Neural cell (in vitro differentiated cells): Measurements from ENCODE around the gene ZDHHC1.

Source experiments
- CTCF ChIP-seq: fragments of 450-650 bp; IDR thresholded peaks from 2 replicates; pipeline ENCODE4 v1.5.1; 2014; ENCODE audit warnings: antibody characterized with exemption, mild to moderate bottlenecking, moderate library complexity; ENCODE audit not compliant: poor library complexity, severe bottlenecking
- EP300 ChIP-seq: fragments of 450-650 bp; conservative IDR thresholded peaks from 2 replicates; pipeline ENCODE4 v1.6.1; 2014; ENCODE audit warnings: antibody characterized with exemption, mild to moderate bottlenecking, moderate library complexity; ENCODE audit not compliant: poor library complexity, severe bottlenecking
- EZH2 ChIP-seq: fragments of 200-600, 300-800 bp; shearing (Covaris generic), sonication (generic); IDR thresholded peaks from 2 replicates; pipeline ENCODE4 v1.6.1; 2014; ENCODE audit warnings: antibody characterized with exemption, low read length, borderline replicate concordance, mild to moderate bottlenecking; ENCODE audit not compliant: insufficient read depth, poor library complexity, severe bottlenecking
- POLR2AphosphoS5 ChIP-seq: IDR thresholded peaks from 2 replicates; pipeline ENCODE4 v1.6.1; 2012
- RAD21 ChIP-seq: fragments of 450-650 bp; conservative IDR thresholded peaks from 2 replicates; pipeline ENCODE4 v1.6.1; 2014; ENCODE audit warnings: antibody characterized with exemption, mild to moderate bottlenecking, moderate library complexity
- TAF1 ChIP-seq: IDR thresholded peaks from 2 replicates; pipeline ENCODE4 v1.6.1; 2012; ENCODE audit warnings: low read depth
- TF ChIP-seq, protein P1 (sequence below): IDR thresholded peaks from 2 replicates; pipeline ENCODE4 v1.6.1; 2012; ENCODE audit warnings: borderline replicate concordance

DNA sequence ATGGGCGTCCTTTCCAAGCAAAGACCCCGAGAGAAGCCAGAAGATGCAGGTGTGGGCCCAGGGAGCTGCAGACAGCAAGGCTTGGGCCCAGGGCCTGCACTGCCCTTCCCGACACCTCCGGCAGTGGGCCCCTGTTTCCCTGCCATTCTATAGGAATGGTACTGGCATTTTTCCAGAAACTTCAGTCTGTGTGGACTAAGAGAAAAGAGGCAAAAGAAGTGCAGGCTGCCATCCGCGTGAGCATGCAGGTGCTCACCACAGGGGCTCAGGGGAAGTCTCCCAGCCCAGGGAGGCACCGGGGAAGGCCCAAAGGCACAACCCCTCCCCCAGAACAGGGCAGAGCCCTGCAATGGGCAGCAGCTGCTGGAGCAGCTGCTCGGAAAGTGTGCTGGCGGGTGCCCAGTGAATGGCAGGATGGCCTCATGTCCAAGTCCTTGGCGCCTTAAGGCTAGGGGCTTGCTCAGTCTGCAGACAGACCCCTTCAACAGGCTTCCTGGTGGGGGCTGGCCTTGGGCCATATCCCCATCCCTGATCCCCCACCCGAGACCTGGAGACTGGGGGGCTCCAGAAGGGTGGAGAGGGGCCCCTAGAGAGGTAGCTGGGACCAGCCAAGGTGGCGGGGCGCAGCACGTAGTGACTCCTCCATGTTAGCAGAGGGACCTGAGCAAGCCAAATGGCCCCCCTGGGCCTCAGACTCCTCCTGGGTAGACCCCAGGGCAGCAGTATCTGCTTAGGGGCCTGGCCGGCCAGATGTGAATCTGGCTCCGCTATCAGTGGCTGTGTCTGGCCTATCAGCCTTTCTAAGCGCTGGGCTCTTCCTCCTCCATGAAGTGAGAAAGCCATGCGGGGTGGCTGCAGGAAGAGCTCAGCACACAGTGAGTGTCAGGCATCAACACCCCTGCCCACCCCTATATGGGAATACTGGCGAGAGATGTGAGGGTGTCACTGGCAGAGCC, 16.2 kb downstream of the ZDHHC1 start:
- TF ChIP-seq EZH2 (no peak), CTCF (no peak), EP300 (no peak), TAF1 (no peak), RAD21 (no peak), POLR2AphosphoS5 (no peak)
- TF ChIP-seq, protein P1, sequence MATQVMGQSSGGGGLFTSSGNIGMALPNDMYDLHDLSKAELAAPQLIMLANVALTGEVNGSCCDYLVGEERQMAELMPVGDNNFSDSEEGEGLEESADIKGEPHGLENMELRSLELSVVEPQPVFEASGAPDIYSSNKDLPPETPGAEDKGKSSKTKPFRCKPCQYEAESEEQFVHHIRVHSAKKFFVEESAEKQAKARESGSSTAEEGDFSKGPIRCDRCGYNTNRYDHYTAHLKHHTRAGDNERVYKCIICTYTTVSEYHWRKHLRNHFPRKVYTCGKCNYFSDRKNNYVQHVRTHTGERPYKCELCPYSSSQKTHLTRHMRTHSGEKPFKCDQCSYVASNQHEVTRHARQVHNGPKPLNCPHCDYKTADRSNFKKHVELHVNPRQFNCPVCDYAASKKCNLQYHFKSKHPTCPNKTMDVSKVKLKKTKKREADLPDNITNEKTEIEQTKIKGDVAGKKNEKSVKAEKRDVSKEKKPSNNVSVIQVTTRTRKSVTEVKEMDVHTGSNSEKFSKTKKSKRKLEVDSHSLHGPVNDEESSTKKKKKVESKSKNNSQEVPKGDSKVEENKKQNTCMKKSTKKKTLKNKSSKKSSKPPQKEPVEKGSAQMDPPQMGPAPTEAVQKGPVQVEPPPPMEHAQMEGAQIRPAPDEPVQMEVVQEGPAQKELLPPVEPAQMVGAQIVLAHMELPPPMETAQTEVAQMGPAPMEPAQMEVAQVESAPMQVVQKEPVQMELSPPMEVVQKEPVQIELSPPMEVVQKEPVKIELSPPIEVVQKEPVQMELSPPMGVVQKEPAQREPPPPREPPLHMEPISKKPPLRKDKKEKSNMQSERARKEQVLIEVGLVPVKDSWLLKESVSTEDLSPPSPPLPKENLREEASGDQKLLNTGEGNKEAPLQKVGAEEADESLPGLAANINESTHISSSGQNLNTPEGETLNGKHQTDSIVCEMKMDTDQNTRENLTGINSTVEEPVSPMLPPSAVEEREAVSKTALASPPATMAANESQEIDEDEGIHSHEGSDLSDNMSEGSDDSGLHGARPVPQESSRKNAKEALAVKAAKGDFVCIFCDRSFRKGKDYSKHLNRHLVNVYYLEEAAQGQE: no peak
